Breast epithelium (tissue), 3 donors: ENCODE measurements around the gene SVEP1.

Experiments used
- POLR2A ChIP-seq: fragments of 450-650 bp; IDR thresholded peaks from one replicate; pipeline ENCODE4 v1.6.1; 2016; ENCODE audit warnings: antibody characterized with exemption, mild to moderate bottlenecking, moderate library complexity
- POLR2AphosphoS5 ChIP-seq, 3 donors: sonication (generic); formaldehyde crosslinking; IDR thresholded peaks; one replicate each; pipeline ENCODE4 v1.6.1; 2017; ENCODE audit warnings: antibody characterized with exemption in 3 of 3
- TF ChIP-seq, protein P1 (sequence below), 3 donors: fragments of 450-650 bp; IDR thresholded peaks; one replicate each; pipeline ENCODE4 v1.5.1; 2016 to 2017; ENCODE audit warnings: antibody characterized with exemption in 3 of 3, mild to moderate bottlenecking in 3 of 3, moderate library complexity in 3 of 3

DNA sequence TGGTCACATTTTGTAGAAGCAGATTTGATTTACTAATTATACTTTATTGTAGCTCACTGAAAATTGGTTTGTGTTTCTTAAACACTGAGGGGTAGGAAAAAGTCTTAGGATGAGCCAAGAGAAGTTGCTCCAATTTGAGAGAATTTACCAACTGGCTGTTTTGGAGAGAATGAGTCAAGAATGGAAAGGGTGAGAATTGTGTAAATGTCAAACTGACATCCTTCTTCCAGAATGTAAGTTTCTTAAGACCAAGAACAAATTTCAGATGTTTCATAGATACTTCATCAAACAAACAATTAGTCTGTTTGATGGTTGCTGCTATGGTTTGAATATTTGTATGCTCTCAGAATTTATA, 135.7 kb downstream of the SVEP1 start:
- TF ChIP-seq POLR2A = no peak
- TF ChIP-seq, protein P1, sequence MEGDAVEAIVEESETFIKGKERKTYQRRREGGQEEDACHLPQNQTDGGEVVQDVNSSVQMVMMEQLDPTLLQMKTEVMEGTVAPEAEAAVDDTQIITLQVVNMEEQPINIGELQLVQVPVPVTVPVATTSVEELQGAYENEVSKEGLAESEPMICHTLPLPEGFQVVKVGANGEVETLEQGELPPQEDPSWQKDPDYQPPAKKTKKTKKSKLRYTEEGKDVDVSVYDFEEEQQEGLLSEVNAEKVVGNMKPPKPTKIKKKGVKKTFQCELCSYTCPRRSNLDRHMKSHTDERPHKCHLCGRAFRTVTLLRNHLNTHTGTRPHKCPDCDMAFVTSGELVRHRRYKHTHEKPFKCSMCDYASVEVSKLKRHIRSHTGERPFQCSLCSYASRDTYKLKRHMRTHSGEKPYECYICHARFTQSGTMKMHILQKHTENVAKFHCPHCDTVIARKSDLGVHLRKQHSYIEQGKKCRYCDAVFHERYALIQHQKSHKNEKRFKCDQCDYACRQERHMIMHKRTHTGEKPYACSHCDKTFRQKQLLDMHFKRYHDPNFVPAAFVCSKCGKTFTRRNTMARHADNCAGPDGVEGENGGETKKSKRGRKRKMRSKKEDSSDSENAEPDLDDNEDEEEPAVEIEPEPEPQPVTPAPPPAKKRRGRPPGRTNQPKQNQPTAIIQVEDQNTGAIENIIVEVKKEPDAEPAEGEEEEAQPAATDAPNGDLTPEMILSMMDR (IDR thresholded peaks at IDR 0.05) = no peak
- no peak for TF ChIP-seq POLR2AphosphoS5 (IDR thresholded peaks at IDR 0.05)
